ENCODE data around the gene HOXA3.

- TF ChIP-seq CTCF (IDR thresholded peaks at IDR 0.05; ENCODE audit: low read length) (no peak), EZH2 (optimal IDR thresholded peaks at IDR 0.05; ENCODE audit: low read depth, low read length) (no peak), EZH2phosphoT487 (IDR thresholded peaks at IDR 0.05; ENCODE audit: low read length) (no peak)
Observed at GRCh38 chr7:27162561-27163287, 10.3 kb upstream of the HOXA3 start.

Measured in MM.1S (cell line).